ENCODE measurements around the gene FTO.

The FTO gene

GRCh38 chr16:54059319-54059718 is 355.4 kb downstream of the FTO start:
- no peak for DNase-seq (ENCODE audit: low read depth)

GRCh38 chr16:54060599-54061421 is 356.9 kb downstream of the FTO start:
- no peak for DNase-seq (ENCODE audit: low read depth)

- DNase-seq (ENCODE audit: low read depth) = no peak
Measured at GRCh38 chr16:54061454-54061853, 357.5 kb downstream of the FTO start.

- no peak for DNase-seq (ENCODE audit: low read depth)
Measured at GRCh38 chr16:54062361-54063278, 358.7 kb downstream of the FTO start.

GRCh38 chr16:54063279-54063773 is 359.4 kb downstream of the FTO start:
- no peak for DNase-seq (ENCODE audit: low read depth)

GRCh38 chr16:54066451-54067105 is 362.6 kb downstream of the FTO start:
- DNase-seq (ENCODE audit: low read depth) = no peak

GRCh38 chr16:54067322-54068065 is 363.5 kb downstream of the FTO start:
- no peak for DNase-seq (ENCODE audit: low read depth)

GRCh38 chr16:54068212-54068611 is 364.3 kb downstream of the FTO start:
- DNase-seq (ENCODE audit: low read depth) = no peak

- no peak for DNase-seq (ENCODE audit: low read depth)
Measured at GRCh38 chr16:54069601-54070239, 365.8 kb downstream of the FTO start.

GRCh38 chr16:54070789-54071343 is 366.9 kb downstream of the FTO start:
- DNase-seq (ENCODE audit: low read depth) = no peak

- DNase-seq (ENCODE audit: low read depth) = no peak
Measured at GRCh38 chr16:54071514-54071913, 367.6 kb downstream of the FTO start.

GRCh38 chr16:54072237-54072636 is 368.3 kb downstream of the FTO start:
- no peak for DNase-seq (ENCODE audit: low read depth)

GRCh38 chr16:54073356-54073755 is 369.4 kb downstream of the FTO start:
- DNase-seq (ENCODE audit: low read depth) = no peak

- no peak for DNase-seq (ENCODE audit: low read depth)
Measured at GRCh38 chr16:54075446-54075845, 371.5 kb downstream of the FTO start.

GRCh38 chr16:54076006-54076504 is 372.1 kb downstream of the FTO start:
- DNase-seq (ENCODE audit: low read depth) = no peak

GRCh38 chr16:54077050-54077821 is 373.3 kb downstream of the FTO start:
- no peak for DNase-seq (ENCODE audit: low read depth)

GRCh38 chr16:54080524-54081008 is 376.6 kb downstream of the FTO start:
- DNase-seq (ENCODE audit: low read depth) = no peak

GRCh38 chr16:54086791-54087190 is 382.8 kb downstream of the FTO start:
- DNase-seq (ENCODE audit: low read depth) = no peak

- no peak for DNase-seq (ENCODE audit: low read depth)
Measured at GRCh38 chr16:54090602-54091001, 386.6 kb downstream of the FTO start.

- DNase-seq (ENCODE audit: low read depth) = no peak
Measured at GRCh38 chr16:54093281-54093680, 389.3 kb downstream of the FTO start.
